ENCODE measurements around the gene QTRT2.

- TF ChIP-seq, protein P1, sequence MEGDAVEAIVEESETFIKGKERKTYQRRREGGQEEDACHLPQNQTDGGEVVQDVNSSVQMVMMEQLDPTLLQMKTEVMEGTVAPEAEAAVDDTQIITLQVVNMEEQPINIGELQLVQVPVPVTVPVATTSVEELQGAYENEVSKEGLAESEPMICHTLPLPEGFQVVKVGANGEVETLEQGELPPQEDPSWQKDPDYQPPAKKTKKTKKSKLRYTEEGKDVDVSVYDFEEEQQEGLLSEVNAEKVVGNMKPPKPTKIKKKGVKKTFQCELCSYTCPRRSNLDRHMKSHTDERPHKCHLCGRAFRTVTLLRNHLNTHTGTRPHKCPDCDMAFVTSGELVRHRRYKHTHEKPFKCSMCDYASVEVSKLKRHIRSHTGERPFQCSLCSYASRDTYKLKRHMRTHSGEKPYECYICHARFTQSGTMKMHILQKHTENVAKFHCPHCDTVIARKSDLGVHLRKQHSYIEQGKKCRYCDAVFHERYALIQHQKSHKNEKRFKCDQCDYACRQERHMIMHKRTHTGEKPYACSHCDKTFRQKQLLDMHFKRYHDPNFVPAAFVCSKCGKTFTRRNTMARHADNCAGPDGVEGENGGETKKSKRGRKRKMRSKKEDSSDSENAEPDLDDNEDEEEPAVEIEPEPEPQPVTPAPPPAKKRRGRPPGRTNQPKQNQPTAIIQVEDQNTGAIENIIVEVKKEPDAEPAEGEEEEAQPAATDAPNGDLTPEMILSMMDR (IDR thresholded peaks at IDR 0.05) = no peak
- no peak for TF ChIP-seq SIN3A (IDR thresholded peaks at IDR 0.05; ENCODE audit: borderline replicate concordance, insufficient read depth, low read depth, low read length)
Observed at GRCh38 chr3:114081037-114081436, 24.5 kb downstream of the QTRT2 start.

Data from Panc1 (cell line).